Gastroesophageal sphincter (tissue), 4 donors: ENCODE measurements around the gene AOX1. TPM values are rescaled to one million over a fixed set of nuclear protein-coding genes. Genes with fewer than 3 reads are reported as not detected.

Experiments used
- ATAC-seq: fragments of 150-250 bp; one replicate; pipeline ENCODE4 v1.9.1; 2016; ENCODE audit warnings: mild to moderate bottlenecking, moderate library complexity
- H3K27ac ChIP-seq, 4 donors: fragments of 200-600 bp; sonication (generic) in 3 of 4; 1 replicate in 3 of 4; 2 replicates in 1 of 4; pipeline ENCODE4 v1.5.1; 2016 to 2019
- H3K27me3 ChIP-seq: fragments of 200-600 bp; sonication (generic); one replicate; pipeline ENCODE4 v1.5.1; 2019
- H3K36me3 ChIP-seq, 2 donors: fragments of 200-600 bp; sonication (generic); one replicate each; pipeline ENCODE4 v1.5.1; 2019; ENCODE audit warnings: control low read depth in 1 of 2
- H3K4me1 ChIP-seq, 3 donors: fragments of 200-600 bp; sonication (generic); 1 replicate in 2 of 3; 2 replicates in 1 of 3; pipeline ENCODE4 v1.5.1; 2016 to 2019; ENCODE audit warnings: control low read depth in 2 of 3
- H3K4me3 ChIP-seq, 2 donors: fragments of 200-600 bp; sonication (generic); one replicate each; pipeline ENCODE4 v1.5.1; 2019; ENCODE audit warnings: mild to moderate bottlenecking in 1 of 2, moderate library complexity in 1 of 2
- H3K9me3 ChIP-seq, 3 donors: fragments of 200-600 bp; sonication (generic); one replicate each; pipeline ENCODE4 v1.5.1; 2017 to 2019; ENCODE audit warnings: control low read depth in 2 of 3
- EP300 ChIP-seq: sonication (generic); formaldehyde crosslinking; IDR thresholded peaks from one replicate; pipeline ENCODE4 v1.6.1; 2017; ENCODE audit warnings: antibody characterized with exemption, mild to moderate bottlenecking
- POLR2A ChIP-seq, 2 donors: fragments of 450-650 bp; IDR thresholded peaks; one replicate each; pipeline ENCODE4 v1.6.1; 2017; ENCODE audit warnings: antibody characterized with exemption in 2 of 2, mild to moderate bottlenecking in 2 of 2, moderate library complexity in 1 of 2
- POLR2AphosphoS5 ChIP-seq: sonication (generic); formaldehyde crosslinking; IDR thresholded peaks from one replicate; pipeline ENCODE4 v1.6.1; 2017; ENCODE audit warnings: antibody characterized with exemption
- WGBS, 2 donors: methylation state at CpG; one replicate each; pipeline ENCODE4 v1.1.5; 2018; ENCODE audit warnings: low coverage in 1 of 2; 5-methylcytosine and 5-hydroxymethylcytosine counted together
- total RNA-seq, 4 donors: library from RNA; depleted of rRNA; stranded (reverse); fragments of >200 nt; gene quantifications; one replicate each; pipeline ENCODE4 v1.1.0, GENCODE V29; 2016
- TF ChIP-seq, protein P1 (sequence below), 4 experiments: fragments of 200-600 bp in 2 of 4; fragments of 450-650 bp in 2 of 4; sonication (generic) in 1 of 4; IDR thresholded peaks; one replicate each; pipeline ENCODE4 v1.5.1; 2017 to 2019; ENCODE audit warnings: antibody characterized with exemption in 4 of 4, mild to moderate bottlenecking in 2 of 4, moderate library complexity in 2 of 4

AOX1 gene
- total RNA-seq, 4 donors from 2014 or later: 36.7 to 125 (median 85.6) TPM

DNA sequence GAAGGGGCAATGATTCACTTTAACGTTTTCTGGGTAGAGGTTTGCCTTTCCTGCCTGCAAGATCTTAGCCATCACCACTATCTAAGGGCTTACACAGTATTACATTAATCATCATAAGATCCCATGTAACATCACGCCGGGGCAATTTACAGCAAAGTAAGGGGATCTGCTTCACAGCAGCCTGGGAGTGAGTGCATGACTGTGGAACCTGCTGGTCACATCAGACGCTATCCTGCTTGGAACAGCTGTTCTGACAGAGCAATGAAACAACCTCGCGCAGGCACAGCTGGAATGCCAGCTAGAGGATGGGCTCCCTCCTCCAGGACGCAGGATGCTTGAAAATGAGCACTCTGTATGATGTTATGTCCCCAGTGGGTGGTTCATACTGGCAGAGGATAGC lies 89.0 kb downstream of the AOX1 start:
- TF ChIP-seq EP300 (no peak), POLR2A (IDR thresholded peaks at IDR 0.05) (no peak), POLR2AphosphoS5 (no peak)
- TF ChIP-seq, protein P1, sequence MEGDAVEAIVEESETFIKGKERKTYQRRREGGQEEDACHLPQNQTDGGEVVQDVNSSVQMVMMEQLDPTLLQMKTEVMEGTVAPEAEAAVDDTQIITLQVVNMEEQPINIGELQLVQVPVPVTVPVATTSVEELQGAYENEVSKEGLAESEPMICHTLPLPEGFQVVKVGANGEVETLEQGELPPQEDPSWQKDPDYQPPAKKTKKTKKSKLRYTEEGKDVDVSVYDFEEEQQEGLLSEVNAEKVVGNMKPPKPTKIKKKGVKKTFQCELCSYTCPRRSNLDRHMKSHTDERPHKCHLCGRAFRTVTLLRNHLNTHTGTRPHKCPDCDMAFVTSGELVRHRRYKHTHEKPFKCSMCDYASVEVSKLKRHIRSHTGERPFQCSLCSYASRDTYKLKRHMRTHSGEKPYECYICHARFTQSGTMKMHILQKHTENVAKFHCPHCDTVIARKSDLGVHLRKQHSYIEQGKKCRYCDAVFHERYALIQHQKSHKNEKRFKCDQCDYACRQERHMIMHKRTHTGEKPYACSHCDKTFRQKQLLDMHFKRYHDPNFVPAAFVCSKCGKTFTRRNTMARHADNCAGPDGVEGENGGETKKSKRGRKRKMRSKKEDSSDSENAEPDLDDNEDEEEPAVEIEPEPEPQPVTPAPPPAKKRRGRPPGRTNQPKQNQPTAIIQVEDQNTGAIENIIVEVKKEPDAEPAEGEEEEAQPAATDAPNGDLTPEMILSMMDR (IDR thresholded peaks at IDR 0.05): no peak
- ATAC-seq: no peak
- Histone ChIP-seq H3K36me3 (no peaks in the 10 kb centered on the region), H3K27me3 (no peaks in the 10 kb centered on the region), H3K9me3 (no peaks in the 10 kb centered on the region), H3K4me3 (no peak overlapping the region), H3K27ac (no peak overlapping the region), H3K4me1 (peaks cover 0 to 32% (median 0%) of the 10 kb centered on the region in 3 donors)
- WGBS, 2 donors: 0 to 50% methylated on average over 1 to 4 of the region's 7 CpGs

DNA sequence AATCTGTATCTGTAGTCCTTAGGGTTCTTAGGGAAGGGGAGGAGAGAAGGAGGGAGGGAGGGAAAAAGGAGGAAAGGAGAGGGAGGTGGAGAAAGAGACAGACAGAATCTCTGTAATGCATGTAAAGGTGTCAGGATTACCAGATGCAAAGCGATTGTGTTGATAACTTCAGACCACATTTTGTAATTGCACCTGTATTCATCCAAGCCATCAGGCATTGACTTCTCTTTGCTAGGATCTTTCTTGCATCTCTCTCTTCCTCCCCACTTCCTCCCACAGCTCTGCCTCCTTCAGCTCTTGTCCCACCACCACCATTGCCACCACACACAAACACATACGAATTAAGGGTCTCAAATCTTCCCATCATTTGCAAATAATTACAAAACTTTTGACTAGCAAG lies 91.4 kb downstream of the AOX1 start:
- peaks cover 0 to 32% (median 0%) of the 10 kb centered on the region in 3 donors for H3K4me1 ChIP-seq
- WGBS, 2 donors: 79 to 82% methylated on average over 2 of the region's 2 CpGs
- no peak overlapping the region for H3K27ac ChIP-seq
- TF ChIP-seq POLR2A (IDR thresholded peaks at IDR 0.05): no peak
- TF ChIP-seq, protein P1 (IDR thresholded peaks at IDR 0.05): no peak
- TF ChIP-seq EP300: no peak
- no peak for TF ChIP-seq POLR2AphosphoS5
- H3K9me3 ChIP-seq: no peaks in the 10 kb centered on the region
- H3K27me3 ChIP-seq: no peaks in the 10 kb centered on the region
- no peaks in the 10 kb centered on the region for H3K36me3 ChIP-seq
- no peak for ATAC-seq
- H3K4me3 ChIP-seq: no peak overlapping the region

DNA sequence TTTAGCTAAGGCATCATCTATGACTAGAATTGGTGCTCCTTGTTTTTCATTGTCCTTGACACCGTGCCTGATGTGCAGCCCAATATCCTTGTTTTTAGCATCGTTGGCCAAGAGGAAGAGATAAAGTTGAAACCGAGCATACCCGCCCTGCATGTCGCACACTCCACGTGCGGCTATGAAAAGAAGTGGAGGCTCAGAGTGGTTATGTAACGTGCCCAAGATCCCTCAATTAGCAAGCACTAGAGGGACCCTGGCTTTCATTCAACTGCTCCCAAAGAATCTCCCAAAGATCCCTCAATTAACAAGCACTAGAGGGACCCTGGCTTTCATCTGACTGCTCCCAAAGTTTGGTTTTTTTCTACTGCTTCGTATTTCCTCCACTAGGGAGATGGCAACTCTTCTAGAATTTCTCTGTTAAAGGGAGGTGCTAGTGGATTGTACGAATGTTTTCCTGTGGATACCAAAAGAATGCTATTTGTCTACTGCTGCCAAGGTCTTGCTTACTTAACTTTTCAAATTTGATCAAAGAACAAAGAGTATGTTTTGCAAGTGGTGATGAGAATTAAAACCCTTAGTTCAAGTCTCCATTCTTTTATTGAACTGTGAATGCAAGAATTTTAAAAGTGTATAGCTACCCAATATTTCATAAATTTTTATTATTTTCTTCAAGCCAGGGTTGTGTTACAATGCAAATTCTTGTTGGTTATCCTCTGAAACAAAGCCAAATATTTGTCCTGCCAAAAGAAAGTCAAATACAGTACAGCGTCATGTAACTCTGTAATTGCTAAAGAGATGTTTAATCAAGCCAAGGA lies 92.1 kb downstream of the AOX1 start:
- peak; percentile 65 for ATAC-seq
- no peak for TF ChIP-seq EP300
- TF ChIP-seq, protein P1 (IDR thresholded peaks at IDR 0.05): peak in 1 of 4 experiments; percentile 17
- peak; percentile 25 for TF ChIP-seq POLR2AphosphoS5
- no peak for TF ChIP-seq POLR2A (IDR thresholded peaks at IDR 0.05)
- Histone ChIP-seq H3K27me3 (no peaks in the 10 kb centered on the region), H3K4me1 (peaks cover 0 to 32% (median 0%) of the 10 kb centered on the region in 3 donors), H3K4me3 (no peak overlapping the region), H3K9me3 (no peaks in the 10 kb centered on the region), H3K36me3 (no peaks in the 10 kb centered on the region), H3K27ac (peak overlapping the region in 2 of 4 donors; percentile 31 to 58)
- WGBS, 2 donors: 35 to 48% methylated on average over 5 to 6 of the region's 11 CpGs

DNA sequence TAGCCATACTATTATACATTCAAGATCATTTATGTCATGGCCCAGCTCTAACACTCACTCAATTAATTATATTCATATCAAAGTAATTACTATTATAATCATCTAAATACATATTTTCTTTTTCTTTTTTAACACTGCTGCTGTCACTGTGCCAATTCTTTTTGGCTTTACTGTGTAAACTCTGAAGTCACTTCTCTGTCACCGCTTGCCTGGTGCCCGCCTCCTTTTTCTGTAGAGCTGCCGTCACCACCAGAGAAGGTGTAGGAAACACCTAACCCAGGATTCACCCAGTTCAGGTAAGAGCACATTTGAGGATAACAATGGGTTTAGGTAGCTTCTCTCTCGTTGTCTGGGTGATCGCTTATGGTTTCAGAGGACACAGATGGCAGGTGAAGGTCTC lies 93.3 kb downstream of the AOX1 start:
- ATAC-seq: no peak
- no peaks in the 10 kb centered on the region for H3K9me3 ChIP-seq
- TF ChIP-seq POLR2AphosphoS5: no peak
- TF ChIP-seq EP300: no peak
- TF ChIP-seq, protein P1 (IDR thresholded peaks at IDR 0.05): no peak
- TF ChIP-seq POLR2A (IDR thresholded peaks at IDR 0.05): no peak
- no peaks in the 10 kb centered on the region for H3K36me3 ChIP-seq
- H3K27me3 ChIP-seq: no peaks in the 10 kb centered on the region
- H3K27ac ChIP-seq: no peak overlapping the region
- peaks cover 0 to 32% (median 0%) of the 10 kb centered on the region in 3 donors for H3K4me1 ChIP-seq
- WGBS, 2 donors: 80 to 87% methylated on average over 3 to 5 of the region's 5 CpGs
- H3K4me3 ChIP-seq: no peak overlapping the region

DNA sequence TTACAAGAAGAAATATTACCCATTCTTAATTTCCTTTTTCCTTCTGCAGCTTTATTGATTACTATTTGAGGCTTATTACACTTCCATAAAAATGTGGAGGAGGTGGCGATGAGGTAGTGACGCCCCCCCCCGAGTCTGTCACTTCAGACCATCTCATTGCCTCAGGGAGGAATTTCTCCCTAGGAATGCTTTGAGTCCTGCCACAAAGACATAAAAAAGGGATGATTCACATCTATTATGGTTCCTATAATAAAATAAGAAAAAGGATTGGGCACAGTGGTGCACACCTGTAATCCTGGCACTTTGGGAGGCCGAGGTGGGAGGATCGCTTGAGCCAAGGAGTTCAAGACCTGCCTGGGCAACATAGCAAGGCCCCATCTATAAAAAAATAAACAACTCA lies 93.7 kb downstream of the AOX1 start:
- TF ChIP-seq EP300: no peak
- no peak for TF ChIP-seq POLR2A (IDR thresholded peaks at IDR 0.05)
- TF ChIP-seq POLR2AphosphoS5: no peak
- TF ChIP-seq, protein P1 (IDR thresholded peaks at IDR 0.05): no peak
- no peak for ATAC-seq
- H3K4me3 ChIP-seq: no peak overlapping the region
- no peaks in the 10 kb centered on the region for H3K36me3 ChIP-seq
- no peaks in the 10 kb centered on the region for H3K9me3 ChIP-seq
- no peaks in the 10 kb centered on the region for H3K27me3 ChIP-seq
- WGBS, 2 donors: 84 to 92% methylated on average over 3 to 4 of the region's 5 CpGs
- H3K27ac ChIP-seq: no peak overlapping the region
- H3K4me1 ChIP-seq: peaks cover 0 to 32% (median 0%) of the 10 kb centered on the region in 3 donors
